Measurements from ENCODE around the gene HOXB5. TPM values are rescaled to one million over a fixed set of nuclear protein-coding genes. Genes with fewer than 3 reads are reported as not detected.
A peak's percentile ranks its signal among the peaks of the same experiment; 100 is the strongest.

HOXB5 gene
- total and polyA plus RNA-seq, 3 donors from 2014 or later = 0.50 to 1.7 (median 0.71) TPM

DNA sequence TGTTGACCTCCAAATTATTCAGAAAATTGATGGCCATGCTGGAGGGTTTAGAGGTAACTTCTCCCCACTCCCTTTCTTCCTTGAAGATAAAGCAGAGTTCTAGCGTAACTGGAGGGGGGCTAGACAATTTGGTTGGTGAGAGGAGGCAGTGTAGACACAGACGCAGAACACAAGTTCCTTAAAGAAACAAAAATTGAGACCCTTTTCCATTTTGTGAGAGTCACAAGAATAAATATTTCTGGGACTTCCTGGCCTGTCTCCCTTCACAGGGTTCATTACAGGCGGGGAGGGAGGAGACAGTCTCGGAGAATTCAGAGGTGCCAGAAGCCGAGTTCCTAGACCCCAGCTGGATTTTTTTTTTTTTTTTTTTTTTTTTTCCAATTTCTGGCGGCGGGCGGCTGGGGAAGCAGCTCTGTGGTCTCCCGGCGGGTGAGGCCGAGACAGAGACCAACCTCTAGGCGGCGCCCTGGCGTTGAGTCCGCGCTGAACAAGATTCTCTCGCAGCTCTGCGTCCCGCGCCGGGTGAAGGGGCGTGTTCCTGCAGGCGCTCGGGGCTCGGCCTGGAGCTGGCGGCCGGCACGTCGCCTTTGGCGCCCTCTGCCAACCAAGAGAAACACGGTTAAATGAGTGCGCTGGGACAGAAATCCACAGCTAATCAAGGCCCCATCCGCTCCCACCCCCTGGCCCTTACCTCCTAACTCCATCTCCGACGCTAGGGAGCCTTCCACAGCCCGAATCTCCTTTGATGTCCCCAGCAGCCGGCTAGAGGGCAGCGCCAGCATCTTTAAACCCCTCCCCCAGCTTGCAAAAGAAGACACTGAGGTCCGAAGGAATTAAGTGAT is 42.8 kb upstream of the HOXB5 start:
- no peak for TF ChIP-seq POLR2A (IDR thresholded peaks at IDR 0.05)
- TF ChIP-seq, protein P1, sequence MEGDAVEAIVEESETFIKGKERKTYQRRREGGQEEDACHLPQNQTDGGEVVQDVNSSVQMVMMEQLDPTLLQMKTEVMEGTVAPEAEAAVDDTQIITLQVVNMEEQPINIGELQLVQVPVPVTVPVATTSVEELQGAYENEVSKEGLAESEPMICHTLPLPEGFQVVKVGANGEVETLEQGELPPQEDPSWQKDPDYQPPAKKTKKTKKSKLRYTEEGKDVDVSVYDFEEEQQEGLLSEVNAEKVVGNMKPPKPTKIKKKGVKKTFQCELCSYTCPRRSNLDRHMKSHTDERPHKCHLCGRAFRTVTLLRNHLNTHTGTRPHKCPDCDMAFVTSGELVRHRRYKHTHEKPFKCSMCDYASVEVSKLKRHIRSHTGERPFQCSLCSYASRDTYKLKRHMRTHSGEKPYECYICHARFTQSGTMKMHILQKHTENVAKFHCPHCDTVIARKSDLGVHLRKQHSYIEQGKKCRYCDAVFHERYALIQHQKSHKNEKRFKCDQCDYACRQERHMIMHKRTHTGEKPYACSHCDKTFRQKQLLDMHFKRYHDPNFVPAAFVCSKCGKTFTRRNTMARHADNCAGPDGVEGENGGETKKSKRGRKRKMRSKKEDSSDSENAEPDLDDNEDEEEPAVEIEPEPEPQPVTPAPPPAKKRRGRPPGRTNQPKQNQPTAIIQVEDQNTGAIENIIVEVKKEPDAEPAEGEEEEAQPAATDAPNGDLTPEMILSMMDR (IDR thresholded peaks at IDR 0.05) = peak in 2 of 3 experiments; percentile 47 to 50
- no peaks in the 10 kb centered on the region for H3K4me1 ChIP-seq
- intact Hi-C loops (cut with DNase I; ENCODE audit: low total_unique reads) = no loop called here
- H3K4me3 ChIP-seq = peak overlapping the region in 1 of 2 donors; percentile 8
- H3K9me3 ChIP-seq = no peaks in the 10 kb centered on the region
- 4 to 5% methylated on average over 38 of the region's 39 CpGs for WGBS, 2 donors
- H3K27me3 ChIP-seq = no peaks in the 10 kb centered on the region
- peak; percentile 91 for DNase-seq
- no peak overlapping the region for H3K27ac ChIP-seq
- H3K36me3 ChIP-seq (ENCODE audit: low read depth, missing control alignments) = no peaks in the 10 kb centered on the region

DNA sequence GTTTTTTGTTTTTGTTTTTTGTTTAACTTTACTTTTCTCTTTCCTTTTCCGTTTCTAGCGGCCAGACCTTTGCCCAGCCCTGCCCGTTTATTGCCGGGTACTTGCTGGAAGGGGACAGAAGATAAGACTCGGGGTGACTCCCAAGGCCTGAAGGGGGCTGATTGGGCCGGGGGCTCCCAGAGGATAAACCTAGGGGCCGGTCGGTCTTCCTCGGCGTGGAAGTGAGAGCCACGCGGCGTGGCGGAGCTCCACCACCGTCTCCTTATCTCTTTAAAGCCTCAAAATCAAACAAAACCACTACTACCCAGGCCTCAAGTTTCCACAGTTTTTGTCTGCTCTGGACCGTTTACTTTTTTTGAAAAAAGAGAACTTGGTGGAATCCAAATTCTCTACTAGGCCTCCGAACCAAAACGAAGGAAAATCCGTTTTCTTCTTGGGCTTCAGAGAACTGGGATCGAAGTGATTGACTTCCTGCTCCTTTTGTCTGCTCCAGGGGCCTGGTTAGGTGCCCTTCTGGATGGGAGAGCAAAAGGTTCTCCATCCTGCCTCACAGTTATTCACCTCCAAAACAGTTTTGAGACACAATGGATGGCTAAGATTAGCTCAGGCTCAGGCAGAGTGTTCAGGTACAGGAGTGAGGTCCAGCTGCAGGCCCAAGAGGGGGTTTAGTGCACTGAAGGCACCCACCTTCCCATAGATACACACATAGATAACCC is 41.1 kb upstream of the HOXB5 start:
- TF ChIP-seq, protein P1 (IDR thresholded peaks at IDR 0.05) = no peak
- no peak for TF ChIP-seq POLR2A (IDR thresholded peaks at IDR 0.05)
- no peak for DNase-seq
- no peaks in the 10 kb centered on the region for H3K36me3 ChIP-seq (ENCODE audit: low read depth, missing control alignments)
- H3K27ac ChIP-seq = no peak overlapping the region
- no peak overlapping the region for H3K4me3 ChIP-seq
- no peaks in the 10 kb centered on the region for H3K27me3 ChIP-seq
- no peaks in the 10 kb centered on the region for H3K9me3 ChIP-seq
- intact Hi-C loops (cut with DNase I; ENCODE audit: low total_unique reads) = no loop called here
- no peaks in the 10 kb centered on the region for H3K4me1 ChIP-seq
- WGBS, 2 donors = 29 to 33% methylated on average over 20 of the region's 20 CpGs

DNA sequence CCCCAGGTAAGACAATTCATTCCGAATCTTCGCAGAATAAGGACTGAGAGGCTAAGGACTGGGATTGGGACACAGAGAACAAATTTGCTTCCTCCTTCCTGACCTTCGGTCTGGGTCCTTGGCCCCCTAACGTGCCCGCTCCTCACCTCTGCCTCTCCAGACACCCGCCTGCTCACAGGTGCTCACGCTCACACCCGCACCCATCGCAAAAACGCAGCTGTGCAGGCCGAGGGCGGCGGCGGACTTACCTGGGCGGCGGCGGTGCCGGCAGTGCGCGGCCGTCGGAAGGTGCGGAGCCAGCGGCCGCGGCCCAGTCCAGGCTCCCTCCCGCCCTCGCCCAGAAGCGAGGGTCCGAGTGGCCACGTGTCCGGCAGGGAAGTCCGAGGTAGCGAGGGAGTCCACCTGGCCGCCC is 39.7 kb upstream of the HOXB5 start:
- Histone ChIP-seq H3K4me3 (peak overlapping the region; percentile 29 to 31), H3K4me1 (no peaks in the 10 kb centered on the region), H3K36me3 (ENCODE audit: low read depth, missing control alignments) (no peaks in the 10 kb centered on the region), H3K27ac (no peak overlapping the region), H3K9me3 (no peaks in the 10 kb centered on the region), H3K27me3 (no peaks in the 10 kb centered on the region)
- DNase-seq = no peak
- TF ChIP-seq, protein P1 (IDR thresholded peaks at IDR 0.05) = no peak
- TF ChIP-seq POLR2A (IDR thresholded peaks at IDR 0.05) = no peak
- intact Hi-C loops (cut with DNase I; ENCODE audit: low total_unique reads) = no loop called here
- WGBS, 2 donors = 9 to 13% methylated on average over 27 to 35 of the region's 35 CpGs

DNA sequence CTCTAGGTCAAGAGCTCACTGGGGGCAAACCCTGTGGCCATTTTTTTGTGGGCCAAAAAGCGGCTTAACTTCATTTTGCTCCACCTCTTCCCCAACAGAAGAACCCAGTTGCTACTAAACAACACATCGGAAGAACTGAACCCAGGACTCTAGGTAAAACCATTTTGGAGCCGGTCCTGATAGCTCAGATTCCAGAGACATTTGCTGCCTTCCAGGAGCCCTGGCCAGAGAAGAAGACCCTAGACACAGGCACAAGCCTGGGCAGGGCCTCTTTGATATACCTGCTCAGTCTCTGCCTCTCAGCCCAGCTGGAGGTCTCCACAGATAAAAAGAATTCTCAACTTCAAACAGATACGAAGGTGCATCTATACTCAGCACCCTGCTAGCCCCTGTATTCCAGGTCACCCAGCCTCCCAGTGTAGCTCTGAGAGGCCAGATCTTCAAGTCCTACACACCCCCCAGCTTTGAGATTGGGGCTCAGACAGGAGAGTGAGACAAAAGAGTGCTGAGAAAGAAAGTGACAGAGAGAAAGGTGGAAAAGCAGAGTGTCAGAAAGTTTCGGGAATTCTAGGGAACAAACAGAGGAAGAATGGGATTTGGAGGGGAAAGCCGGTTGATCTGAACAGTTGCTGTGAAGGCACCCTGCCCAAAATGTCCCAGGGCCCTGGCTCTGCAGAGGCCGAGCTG is 39.1 kb upstream of the HOXB5 start:
- Histone ChIP-seq H3K4me1 (no peaks in the 10 kb centered on the region), H3K27me3 (no peaks in the 10 kb centered on the region), H3K4me3 (no peak overlapping the region), H3K36me3 (ENCODE audit: low read depth, missing control alignments) (no peaks in the 10 kb centered on the region), H3K27ac (no peak overlapping the region), H3K9me3 (no peaks in the 10 kb centered on the region)
- no peak for DNase-seq
- intact Hi-C loops (cut with DNase I; ENCODE audit: low total_unique reads) = no loop called here
- 26 to 29% methylated on average over 7 of the region's 7 CpGs for WGBS, 2 donors
- TF ChIP-seq, protein P1 (IDR thresholded peaks at IDR 0.05) = no peak
- TF ChIP-seq POLR2A (IDR thresholded peaks at IDR 0.05) = no peak

All from testis (tissue), 3 donors.